MM.1S (cell line): ENCODE measurements around the gene CD34.

Experiments
- DNase-seq: peaks from one replicate; pipeline ENCODE4 v3.0.0-alpha.2; 2015
- H2AFZ ChIP-seq: fragments of 300-600 bp; sonication (generic); 2 replicates; pipeline ENCODE4 v1.6.0; 2016; ENCODE audit warnings: antibody characterized with exemption, low read length
- H3F3A ChIP-seq: fragments of 300-600 bp; sonication (generic); 2 replicates; pipeline ENCODE4 v1.6.1; 2016; ENCODE audit warnings: mild to moderate bottlenecking, antibody characterized with exemption, low read length, moderate library complexity, mixed read lengths; ENCODE audit not compliant: insufficient read depth
- H3K27ac ChIP-seq: fragments of 300-600 bp; sonication (generic); 2 replicates; pipeline ENCODE4 v1.5.1; 2016; ENCODE audit warnings: mild to moderate bottlenecking, low read length
- H3K27me3 ChIP-seq: fragments of 300-600 bp; sonication (generic); replicated peaks from 2 replicates; pipeline ENCODE4 v1.6.0; 2016; ENCODE audit warnings: low read length; ENCODE audit not compliant: insufficient read depth
- H3K36me3 ChIP-seq: fragments of 300-600 bp; sonication (generic); replicated peaks from 2 replicates; pipeline ENCODE4 v1.6.1; 2016; ENCODE audit warnings: mild to moderate bottlenecking, low read length, mixed read lengths; ENCODE audit not compliant: insufficient read depth
- H3K4me1 ChIP-seq: fragments of 300-600 bp; sonication (generic); 2 replicates; pipeline ENCODE4 v1.6.1; 2016; ENCODE audit warnings: low read length, mixed read lengths
- H3K4me2 ChIP-seq: fragments of 300-600 bp; sonication (generic); 2 replicates; pipeline ENCODE4 v1.6.0; 2016; ENCODE audit warnings: low read depth, low read length
- H3K4me3 ChIP-seq: fragments of 300-600 bp; sonication (generic); 2 replicates; pipeline ENCODE4 v1.5.1; 2016; ENCODE audit warnings: low read length, mixed read lengths
- H3K79me2 ChIP-seq: fragments of 300-600 bp; sonication (generic); 2 replicates; pipeline ENCODE4 v1.6.1; 2016; ENCODE audit warnings: mixed run types, low read length, mixed read lengths
- H3K9ac ChIP-seq: fragments of 300-600 bp; sonication (generic); 2 replicates; pipeline ENCODE4 v1.6.1; 2016; ENCODE audit warnings: low read length, mixed read lengths
- H3K9me2 ChIP-seq: fragments of 300-600 bp; sonication (generic); replicated peaks from 2 replicates; pipeline ENCODE4 v1.6.1; 2016; ENCODE audit warnings: mild to moderate bottlenecking, low read length, mixed read lengths; ENCODE audit not compliant: insufficient read depth
- H3K9me3 ChIP-seq: fragments of 300-600 bp; sonication (generic); replicated peaks from 2 replicates; pipeline ENCODE4 v1.6.1; 2016; ENCODE audit warnings: mild to moderate bottlenecking, low read length, mixed read lengths; ENCODE audit not compliant: insufficient read depth
- H4K20me1 ChIP-seq: fragments of 300-600 bp; sonication (generic); 2 replicates; pipeline ENCODE4 v1.6.1; 2016; ENCODE audit warnings: mild to moderate bottlenecking, low read length, moderate library complexity, mixed read lengths; ENCODE audit not compliant: insufficient read depth
- CTCF ChIP-seq: fragments of 300-600 bp; sonication (generic); IDR thresholded peaks from 2 replicates; pipeline ENCODE4 v1.5.1; 2016; ENCODE audit warnings: antibody characterized with exemption, low read length, mixed read lengths
- EZH2 ChIP-seq: fragments of 300-600 bp; sonication (generic); optimal IDR thresholded peaks from 2 replicates; pipeline ENCODE3; 2017; ENCODE audit warnings: low read depth, mild to moderate bottlenecking, antibody characterized with exemption, low read length, mixed read lengths
- EZH2phosphoT487 ChIP-seq: fragments of 300-600 bp; sonication (generic); IDR thresholded peaks from 2 replicates; pipeline ENCODE4 v1.6.1; 2018; ENCODE audit warnings: antibody characterized with exemption, low read length

CD34 gene

GRCh38 chr1:207910591-207911354 lies at the start of gene CD34:
TSS of gene CD34 (minus strand) at chr1:207911125. CDS start at chr1:207911080, 45 bp downstream.
- Histone ChIP-seq H3F3A (no peaks in the 10 kb centered on the region), H3K9me3 (no peaks in the 10 kb centered on the region), H3K79me2 (no peaks in the 10 kb centered on the region), H3K4me3 (peak within 1 kb of the TSS; percentile 40), H3K27me3 (peaks cover 29% of the 10 kb centered on the region), H4K20me1 (no peaks in the 10 kb centered on the region), H3K4me1 (no peaks in the 10 kb centered on the region), H2AFZ (peak within 1 kb of the TSS; percentile 55), H3K9me2 (no peaks in the 10 kb centered on the region), H3K4me2 (peak within 1 kb of the TSS; percentile 75), H3K27ac (no peak within 1 kb of the TSS), H3K36me3 (no peaks in the 10 kb centered on the region), H3K9ac (no peak within 1 kb of the TSS)
- no peak for TF ChIP-seq CTCF
- no peak for TF ChIP-seq EZH2
- no peak for TF ChIP-seq EZH2phosphoT487
- DNase-seq, result no peak

- Histone ChIP-seq H3K4me3 (no peak overlapping the region), H3K4me2 (no peak overlapping the region), H3F3A (no peaks in the 10 kb centered on the region), H2AFZ (no peak overlapping the region), H3K36me3 (no peaks in the 10 kb centered on the region), H3K9me3 (no peaks in the 10 kb centered on the region), H3K27ac (no peak overlapping the region), H3K9ac (no peak overlapping the region), H3K79me2 (no peaks in the 10 kb centered on the region), H3K27me3 (no peaks in the 10 kb centered on the region), H4K20me1 (no peaks in the 10 kb centered on the region), H3K4me1 (peaks cover 9% of the 10 kb centered on the region), H3K9me2 (no peaks in the 10 kb centered on the region)
- no peak for DNase-seq
- TF ChIP-seq EZH2 (no peak), CTCF (no peak), EZH2phosphoT487 (no peak)
These were observed 49.4 kb upstream of the CD34 start for GRCh38 chr1:207960346-207960745.

- Histone ChIP-seq H3K4me1 (peaks cover 9% of the 10 kb centered on the region), H3K9ac (no peak overlapping the region), H2AFZ (no peak overlapping the region), H3K27me3 (no peaks in the 10 kb centered on the region), H3K9me3 (no peaks in the 10 kb centered on the region), H3K27ac (no peak overlapping the region), H3K79me2 (no peaks in the 10 kb centered on the region), H3K9me2 (no peaks in the 10 kb centered on the region), H3K36me3 (no peaks in the 10 kb centered on the region), H4K20me1 (no peaks in the 10 kb centered on the region), H3K4me3 (no peak overlapping the region), H3K4me2 (no peak overlapping the region), H3F3A (no peaks in the 10 kb centered on the region)
- TF ChIP-seq EZH2phosphoT487, result no peak
- no peak for TF ChIP-seq CTCF
- no peak for TF ChIP-seq EZH2
- no peak for DNase-seq
These were observed 49.0 kb upstream of the CD34 start for GRCh38 chr1:207959910-207960309.
